Lower leg skin (tissue), 3 donors: ENCODE results near the gene PBX1.

ENCODE experiments used
- CTCF ChIP-seq, 3 donors: fragments of 450-650 bp; IDR thresholded peaks; one replicate each; pipeline ENCODE4 v1.5.1; 2016; ENCODE audit warnings: antibody characterized with exemption in 3 of 3, mild to moderate bottlenecking in 3 of 3, moderate library complexity in 2 of 3
- POLR2A ChIP-seq, 2 donors: fragments of 450-650 bp; IDR thresholded peaks; one replicate each; pipeline ENCODE4 v1.6.1; 2016 to 2017; ENCODE audit warnings: antibody characterized with exemption in 2 of 2, mild to moderate bottlenecking in 1 of 2, moderate library complexity in 1 of 2

- TF ChIP-seq CTCF (IDR thresholded peaks at IDR 0.05) (no peak), POLR2A (IDR thresholded peaks at IDR 0.05) (no peak)
Measured at GRCh38 chr1:164876398-164877116, 317.6 kb downstream of the PBX1 start.
